ENCODE results near the gene PTCRA. TPM values are rescaled to one million over a fixed set of nuclear protein-coding genes. Genes with fewer than 3 reads are reported as not detected.

PTCRA gene
- total and polyA plus RNA-seq, 2 experiments from 2014 or later = not detected

- TF ChIP-seq ZNF462 (CRISPR knock-in tag; IDR thresholded peaks at IDR 0.05) = no peak
- TF ChIP-seq CTCF (conservative IDR thresholded peaks at IDR 0.05; ENCODE audit: low read depth in 2 of 2) = no peak
- TF ChIP-seq JUNB (IDR thresholded peaks at IDR 0.05; ENCODE audit: unreplicated experiment) = no peak
- no peak for TF ChIP-seq ZNF114 (CRISPR knock-in tag; IDR thresholded peaks at IDR 0.05)
Observed at GRCh38 chr6:42967228-42967627, 51.4 kb downstream of the PTCRA start (continued).

GRCh38 chr6:42968126-42968701, 52.4 kb downstream of the PTCRA start:
- TF ChIP-seq POLR2AphosphoS5 (IDR thresholded peaks at IDR 0.05; ENCODE audit: low read depth) (no peak), ETS1 (IDR thresholded peaks at IDR 0.05) (no peak), CTCF (conservative IDR thresholded peaks at IDR 0.05; ENCODE audit: low read depth in 2 of 2) (no peak), ZNF331 (CRISPR knock-in tag; IDR thresholded peaks at IDR 0.05; ENCODE audit: low read depth) (no peak), REST (IDR thresholded peaks at IDR 0.05; ENCODE audit: unreplicated experiment) (no peak), CREB1 (CRISPR knock-in tag; IDR thresholded peaks at IDR 0.05; ENCODE audit: low read depth) (no peak)
- DNase-seq (ENCODE audit: low spot score) (no peak), ATAC-seq (no peak)
- no peak overlapping the region for H3K27ac Mint-ChIP-seq
- H3K4me3 Mint-ChIP-seq = no peak overlapping the region
- peaks cover 3% of the 10 kb centered on the region; the same call in 2 of the 3 replicates for H3K36me3 Mint-ChIP-seq (ENCODE audit: low read depth)
- Histone ChIP-seq H3F3A (replicated peaks; ENCODE audit: low read depth) (0 out of 2 replicates have a peak, but pooled peaks cover 6% of the 10 kb centered on the region), H3K4me3 (no peak overlapping the region), H3K4me1 (ENCODE audit: insufficient read depth) (no peaks in the 10 kb centered on the region), H3K4me2 (no peak overlapping the region), H3K27ac (ENCODE audit: low read depth) (no peak overlapping the region), H3K36me3 (ENCODE audit: insufficient read depth) (no peaks in the 10 kb centered on the region; the same call in 1 of the 2 replicates), H2AFZ (no peak overlapping the region), H3K79me2 (replicated peaks; ENCODE audit: insufficient read depth) (no peaks in the 10 kb centered on the region), H3K27me3 (ENCODE audit: insufficient read depth) (no peaks in the 10 kb centered on the region), H4K20me1 (replicated peaks; ENCODE audit: insufficient read depth) (no peaks in the 10 kb centered on the region), H3K9me2 (ENCODE audit: insufficient read depth) (no peaks in the 10 kb centered on the region)
- H3K27me3 Mint-ChIP-seq (ENCODE audit: insufficient read depth, low read depth, poor library complexity) = peaks cover 6% of the 10 kb centered on the region
- H3K9me3 Mint-ChIP-seq = no peaks in the 10 kb centered on the region
- H3K4me1 Mint-ChIP-seq = peaks cover 6% of the 10 kb centered on the region; the same call in 2 of the 3 replicates
